Central memory CD4-positive, alpha-beta T cell (primary cell): ENCODE results near the gene ZNRF4.
"Not testable (repeated sequence)": the region's sequence is repeated elsewhere in the genome, so short reads cannot be mapped to it uniquely, and the experiment has no call there.

ENCODE experiments used
- DNase-seq: peaks from one replicate; pipeline ENCODE4 v3.0.0; 2022

Gene ZNRF4

DNA sequence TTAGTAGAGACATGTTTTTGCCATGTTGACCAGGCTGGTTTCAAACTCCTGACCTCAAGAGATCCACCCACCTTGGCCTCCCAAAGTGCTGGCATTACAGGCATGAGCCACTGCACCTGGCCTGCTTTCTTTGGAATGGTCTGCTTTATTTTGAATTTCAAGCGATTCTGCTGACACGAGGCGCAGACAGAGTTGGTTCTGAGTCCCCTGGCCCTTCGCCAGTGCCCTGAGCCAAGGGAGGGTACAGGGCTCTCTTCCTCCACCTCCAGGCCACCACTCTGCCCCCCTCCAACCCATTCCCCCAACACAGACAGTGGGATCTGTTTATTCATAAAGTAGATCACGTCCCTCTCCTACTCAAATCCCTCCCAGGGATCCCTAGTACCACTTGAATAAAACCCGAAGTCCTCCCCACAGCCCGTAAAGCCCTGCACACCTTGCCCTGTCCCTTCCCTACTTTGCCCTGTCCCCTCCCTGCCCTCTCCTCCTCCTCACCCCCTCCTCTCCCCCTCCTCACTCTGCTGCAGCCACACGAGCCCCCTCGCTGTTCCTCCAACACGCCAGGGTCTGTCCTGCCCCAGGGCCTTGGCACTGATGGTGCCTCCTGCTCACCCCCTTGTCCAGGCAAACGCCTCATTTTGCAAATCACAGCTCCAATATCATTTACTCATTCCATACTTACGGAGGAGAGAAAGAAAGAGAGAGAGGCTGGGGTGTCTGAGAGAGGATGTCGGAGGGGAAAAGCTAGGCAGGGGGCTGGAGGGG is 22.4 kb downstream of the ZNRF4 start:
- DNase-seq = no peak

DNA sequence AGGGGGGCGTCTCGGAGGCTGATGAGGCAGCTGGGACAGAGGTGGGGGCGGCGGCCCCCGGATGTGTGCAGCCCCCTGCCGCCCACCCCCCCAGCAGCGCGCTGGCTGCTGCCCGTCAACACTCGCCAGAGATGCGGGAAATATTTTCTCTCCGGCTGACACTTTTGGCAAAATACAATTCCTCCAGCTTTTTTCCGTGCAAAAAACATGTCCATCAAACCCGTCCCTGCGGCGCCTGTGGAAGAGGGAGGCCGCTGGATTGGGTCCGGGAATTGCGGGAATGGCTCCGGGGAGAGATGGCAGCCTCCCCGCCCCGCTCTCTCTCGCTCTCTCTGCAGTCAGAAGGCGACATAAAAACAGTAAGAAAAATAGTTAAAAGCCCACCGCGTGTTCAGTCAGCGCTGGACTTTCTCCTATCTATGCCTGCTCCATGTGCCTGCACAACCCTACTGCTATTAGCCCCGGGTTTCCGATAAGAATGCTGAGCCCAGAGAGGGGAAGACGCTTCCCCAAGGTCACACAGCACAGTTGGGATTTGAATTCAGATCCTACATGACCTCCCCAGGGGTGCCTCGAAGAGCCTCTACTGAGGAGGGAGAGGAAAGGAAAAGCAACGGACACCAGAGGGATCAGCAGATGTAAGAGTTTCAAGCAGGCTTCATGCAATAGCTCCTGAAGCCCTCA is 23.2 kb downstream of the ZNRF4 start:
- no peak for DNase-seq

GRCh38 chr19:5478925-5479588 is 23.8 kb downstream of the ZNRF4 start:
- no peak for DNase-seq

DNA sequence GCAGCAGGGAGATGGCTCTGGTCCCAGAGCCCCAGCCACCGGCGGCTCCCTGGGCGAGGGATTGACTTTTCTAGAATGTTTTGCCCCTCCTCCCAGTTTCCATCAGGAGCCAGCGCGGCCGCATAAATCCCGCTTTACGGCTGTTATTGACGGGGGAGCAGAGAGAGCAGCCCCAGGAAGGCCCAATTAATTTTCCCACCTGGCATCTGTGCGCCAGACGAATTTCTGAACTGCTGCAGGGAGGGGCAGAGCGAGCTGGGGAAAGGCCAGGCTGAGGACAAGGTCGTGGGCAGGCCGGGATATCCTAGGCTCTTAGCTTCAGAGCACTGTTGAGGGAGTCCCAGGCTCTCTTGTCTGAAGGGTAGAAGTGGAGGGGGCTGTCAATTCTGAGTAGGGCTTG is 24.7 kb downstream of the ZNRF4 start:
- no peak for DNase-seq

DNA sequence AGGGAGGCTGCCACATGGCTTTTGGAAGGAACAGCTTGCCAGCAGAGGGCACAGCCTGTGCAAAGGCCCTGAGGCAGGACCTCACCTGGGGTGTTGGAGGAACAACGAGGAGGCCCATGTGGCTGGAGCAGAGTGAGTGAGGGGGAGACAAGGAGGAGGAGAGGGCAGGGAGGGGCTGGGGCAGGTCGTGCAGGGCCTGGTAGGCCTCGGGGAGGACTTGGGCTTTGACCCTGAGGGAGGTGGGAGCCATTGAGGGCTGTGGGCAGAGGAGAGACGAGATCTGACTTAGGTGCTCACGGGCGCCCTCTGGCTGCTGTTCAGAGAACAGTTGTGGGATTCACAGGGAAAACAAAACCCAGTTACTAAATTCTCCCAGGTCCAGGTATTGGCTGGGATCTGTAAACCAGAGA is 25.2 kb downstream of the ZNRF4 start:
- DNase-seq = no peak

GRCh38 chr19:5481957-5482356 is 26.7 kb downstream of the ZNRF4 start:
- no peak for DNase-seq

DNA sequence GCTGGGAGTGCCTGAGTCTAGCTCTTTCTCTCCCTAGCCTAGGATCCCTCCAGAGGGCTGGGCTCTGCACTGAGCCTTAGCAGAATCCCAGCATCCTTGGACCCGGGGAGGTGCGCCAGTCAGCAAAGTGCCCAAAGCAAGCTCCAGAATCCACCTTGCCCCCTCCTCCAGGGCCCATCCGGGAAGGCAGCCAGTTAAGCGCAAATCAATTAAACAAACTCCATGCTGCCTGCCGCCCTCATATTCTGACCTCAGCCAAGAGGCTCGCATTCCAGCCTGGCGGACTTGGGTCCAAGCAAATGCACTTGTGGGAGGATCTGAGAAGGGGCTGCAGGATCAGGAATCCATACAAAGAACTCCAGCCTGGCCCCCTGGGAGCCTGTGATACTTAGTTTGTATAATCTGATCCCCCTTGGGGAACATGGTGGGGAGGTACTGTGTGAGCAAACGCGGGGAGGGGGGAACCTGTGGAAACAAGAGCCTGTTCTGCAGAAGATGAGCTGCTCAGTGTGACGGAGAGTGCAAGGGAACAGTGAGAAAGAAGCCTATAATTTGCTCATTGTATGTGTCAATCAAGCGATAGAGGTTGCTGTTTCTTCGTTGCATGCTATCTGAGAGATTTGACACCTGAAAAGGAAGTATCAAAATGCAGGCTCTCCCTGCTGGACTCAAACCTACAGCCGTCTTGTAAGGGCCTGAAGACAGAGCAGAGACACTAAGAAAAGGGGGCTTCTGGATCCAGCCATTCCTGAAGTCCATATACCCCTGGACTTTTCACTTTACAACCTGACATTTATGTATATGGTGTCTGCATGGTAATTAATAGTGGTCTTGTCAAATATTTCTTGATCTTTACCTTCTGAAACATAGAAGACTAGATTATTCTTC is 29.4 kb downstream of the ZNRF4 start:
- no peak for DNase-seq

DNA sequence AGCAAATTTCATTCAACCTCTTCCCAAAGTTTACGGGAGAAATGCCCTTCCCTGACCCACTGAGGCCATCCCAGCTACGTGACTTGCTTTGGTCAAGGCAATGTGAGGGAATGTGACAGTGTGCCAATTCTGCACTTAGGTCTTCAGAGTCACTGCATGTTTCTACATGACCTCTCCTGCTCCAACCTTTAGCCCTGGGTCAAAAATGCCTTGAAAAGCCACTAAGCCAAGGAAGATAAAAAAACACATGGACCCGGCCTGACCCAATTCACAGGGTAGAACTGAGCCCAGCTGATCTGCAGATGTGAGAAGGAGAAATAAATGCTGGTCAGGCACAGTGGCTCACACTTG is 30.0 kb downstream of the ZNRF4 start:
- no peak for DNase-seq

- not testable (repeated sequence) for DNase-seq
Measured at GRCh38 chr19:5485658-5486057, 30.4 kb downstream of the ZNRF4 start.

- no peak for DNase-seq
Measured at GRCh38 chr19:5487222-5487621, 32.0 kb downstream of the ZNRF4 start.

GRCh38 chr19:5489551-5489950 is 34.3 kb downstream of the ZNRF4 start:
- no peak for DNase-seq

GRCh38 chr19:5491565-5491964 is 36.3 kb downstream of the ZNRF4 start:
- DNase-seq = no peak

GRCh38 chr19:5492281-5492634 is 37.0 kb downstream of the ZNRF4 start:
- no peak for DNase-seq

- no peak for DNase-seq
Measured at GRCh38 chr19:5492635-5493409, 37.6 kb downstream of the ZNRF4 start.

GRCh38 chr19:5494773-5495172 is 39.6 kb downstream of the ZNRF4 start:
- DNase-seq = no peak

DNA sequence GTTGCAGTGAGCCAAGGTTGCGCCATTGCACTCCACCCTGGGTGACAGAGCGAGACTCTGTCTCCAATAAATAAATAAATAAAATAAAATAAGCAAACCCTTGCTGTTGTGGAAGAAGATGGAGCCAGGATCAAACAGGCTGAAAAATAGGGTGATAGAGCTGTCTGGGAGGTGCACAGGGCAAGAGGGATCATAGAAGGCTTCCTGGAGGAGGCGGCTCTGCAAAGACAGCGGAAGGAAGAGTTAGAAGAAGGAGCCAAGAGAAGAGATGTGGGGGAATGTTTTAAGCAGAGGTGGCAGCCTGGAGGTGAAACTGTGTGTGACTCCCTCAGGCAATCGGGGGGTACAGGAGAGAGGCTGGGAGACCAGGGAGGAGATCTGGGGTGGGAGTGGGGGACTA is 40.6 kb downstream of the ZNRF4 start:
- DNase-seq = no peak

GRCh38 chr19:5497297-5497696 is 42.1 kb downstream of the ZNRF4 start:
- no peak for DNase-seq

GRCh38 chr19:5498830-5499550 is 43.8 kb downstream of the ZNRF4 start:
- no peak for DNase-seq

GRCh38 chr19:5501907-5502306 is 46.7 kb downstream of the ZNRF4 start:
- DNase-seq = no peak

DNA sequence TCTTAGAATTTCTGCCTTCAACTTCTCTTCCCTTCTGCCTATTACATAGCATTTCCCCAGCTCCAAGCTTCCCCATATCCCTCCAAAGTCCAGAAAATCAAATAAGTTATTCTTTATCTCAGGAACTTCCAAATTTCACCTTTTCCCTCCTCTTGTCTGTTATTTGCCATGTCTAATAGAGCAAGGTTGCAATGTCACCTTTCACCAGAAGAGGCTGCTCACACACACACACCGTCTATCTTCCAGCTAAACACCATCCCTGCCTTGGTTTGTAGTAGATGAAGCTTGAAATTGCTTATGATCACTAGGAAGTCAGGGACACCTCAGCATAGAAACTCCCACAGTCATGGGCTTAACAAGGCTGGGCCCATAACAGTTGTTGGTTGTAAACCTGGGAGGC is 48.4 kb downstream of the ZNRF4 start:
- no peak for DNase-seq

DNA sequence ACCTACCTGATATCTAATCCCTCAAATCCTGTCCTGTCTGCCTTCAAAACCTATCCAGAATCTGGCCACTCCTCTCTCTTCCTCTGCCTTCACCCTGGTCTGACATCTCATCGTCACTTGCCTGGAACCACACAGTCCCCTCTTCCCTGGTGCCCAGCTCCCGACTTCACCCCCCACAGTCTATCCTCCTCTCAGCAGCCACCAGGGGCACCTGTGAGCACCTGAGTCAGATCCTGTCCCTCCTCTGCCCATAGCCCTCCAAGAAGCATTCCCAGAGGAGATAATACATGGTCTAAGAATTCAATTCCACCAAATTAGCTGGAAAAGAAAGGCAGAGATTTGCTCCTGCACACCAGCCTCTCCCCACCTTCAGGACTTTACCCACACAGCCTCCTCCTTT is 48.9 kb downstream of the ZNRF4 start:
- DNase-seq = no peak
